ENCODE data around the gene SLC6A7.

The SLC6A7 gene

DNA sequence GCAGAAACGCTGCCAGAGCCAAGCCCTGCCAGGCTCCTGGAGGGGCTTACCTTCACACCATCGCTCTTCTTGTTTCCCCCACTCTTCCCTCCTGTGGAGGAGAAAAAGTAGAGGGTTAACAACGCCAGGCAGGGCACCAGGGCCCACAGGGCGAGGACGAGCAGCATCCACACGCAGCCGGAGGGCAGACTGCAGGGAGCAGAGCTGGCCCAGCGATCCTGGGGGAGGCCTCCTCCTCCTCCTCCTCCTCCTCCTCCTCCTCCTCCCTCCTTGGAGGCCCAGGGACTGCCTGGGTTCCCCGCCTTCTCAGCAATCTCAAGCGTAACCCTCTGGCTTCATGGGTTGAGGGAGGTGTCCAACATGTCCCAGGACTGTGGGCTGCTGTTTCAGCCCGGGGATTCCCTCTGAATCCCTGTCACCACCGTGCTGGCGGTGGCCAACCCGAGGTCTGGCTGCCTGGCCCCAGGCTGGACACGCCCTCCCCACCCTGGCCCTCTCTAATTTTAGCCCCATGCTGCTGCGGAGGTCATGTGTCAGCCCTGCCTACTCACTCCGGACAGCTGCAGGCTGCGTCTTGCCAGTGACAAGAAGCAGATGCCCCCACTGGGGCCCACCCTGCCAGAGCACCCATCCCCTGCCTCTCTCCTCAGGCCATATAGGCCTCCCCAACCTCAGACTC, 55.4 kb downstream of the SLC6A7 start:
- TF ChIP-seq CTCF (conservative IDR thresholded peaks at IDR 0.05; ENCODE audit: low read length) (no peak), EZH2phosphoT487 (IDR thresholded peaks at IDR 0.05; ENCODE audit: borderline replicate concordance) (no peak)
- Histone ChIP-seq H3K4me2 (ENCODE audit: low read depth, low read length, poor library complexity, severe bottlenecking) (no peak overlapping the region), H2AFZ (ENCODE audit: low read length) (no peak overlapping the region)

DNA sequence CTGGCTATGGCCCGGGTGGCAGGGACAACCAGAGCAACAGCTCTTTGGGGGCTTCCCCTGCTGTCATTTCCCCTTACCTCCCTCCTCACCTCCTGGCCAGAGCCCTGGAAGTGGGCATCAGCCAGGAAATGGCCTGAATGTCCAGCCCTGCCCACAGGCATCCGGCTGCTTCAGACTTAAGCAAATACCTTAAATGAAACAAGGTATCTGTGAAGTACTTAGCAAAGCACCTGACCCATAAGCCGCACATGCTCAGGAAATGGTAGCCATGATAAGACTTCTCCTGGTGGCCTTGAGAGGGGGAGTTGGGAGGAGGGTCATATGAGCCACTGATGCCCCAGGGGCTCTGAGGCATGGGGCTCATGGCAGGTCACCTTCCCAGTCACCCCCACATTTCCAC, 55.9 kb downstream of the SLC6A7 start:
- no peaks in the 10 kb centered on the region for H3K79me2 ChIP-seq (ENCODE audit: insufficient read depth, low read length)
- H2AFZ ChIP-seq (ENCODE audit: low read length): no peak overlapping the region
- no peaks in the 10 kb centered on the region for H3K4me1 ChIP-seq (ENCODE audit: insufficient read depth, low read length, poor library complexity, severe bottlenecking)
- H3K4me2 ChIP-seq (ENCODE audit: low read depth, low read length, poor library complexity, severe bottlenecking): no peak overlapping the region
- no peaks in the 10 kb centered on the region for H4K20me1 ChIP-seq (ENCODE audit: insufficient read depth, low read length, poor library complexity, severe bottlenecking)
- no peaks in the 10 kb centered on the region for H3F3A ChIP-seq (ENCODE audit: low read depth)
- H3K36me3 ChIP-seq (ENCODE audit: insufficient read depth, low read length): no peaks in the 10 kb centered on the region
- no peaks in the 10 kb centered on the region for H3K9me3 ChIP-seq (ENCODE audit: insufficient read depth, low read depth, low read length)
- TF ChIP-seq EZH2phosphoT487 (IDR thresholded peaks at IDR 0.05; ENCODE audit: borderline replicate concordance) (no peak), CTCF (conservative IDR thresholded peaks at IDR 0.05; ENCODE audit: low read length) (no peak)
- no peak overlapping the region for H3K4me3 ChIP-seq (ENCODE audit: low read length, poor library complexity, severe bottlenecking)
- no peak overlapping the region for H3K9ac ChIP-seq (ENCODE audit: low read depth, low read length, poor library complexity, severe bottlenecking)
- no peaks in the 10 kb centered on the region for H3K27me3 ChIP-seq (ENCODE audit: insufficient read depth, low read length, poor library complexity, severe bottlenecking)
- H3K9me2 ChIP-seq (replicated peaks; ENCODE audit: low read depth, low read length): no peaks in the 10 kb centered on the region

More for the DNA sequence above, 55.4 kb downstream of the SLC6A7 start:
- no peaks in the 10 kb centered on the region for H3K36me3 ChIP-seq (ENCODE audit: insufficient read depth, low read length)
- no peaks in the 10 kb centered on the region for H3K79me2 ChIP-seq (ENCODE audit: insufficient read depth, low read length)
- H3F3A ChIP-seq (ENCODE audit: low read depth): no peaks in the 10 kb centered on the region
- no peak overlapping the region for H3K4me3 ChIP-seq (ENCODE audit: low read length, poor library complexity, severe bottlenecking)
- no peaks in the 10 kb centered on the region for H3K27me3 ChIP-seq (ENCODE audit: insufficient read depth, low read length, poor library complexity, severe bottlenecking)
- no peaks in the 10 kb centered on the region for H3K9me3 ChIP-seq (ENCODE audit: insufficient read depth, low read depth, low read length)
- no peaks in the 10 kb centered on the region for H3K4me1 ChIP-seq (ENCODE audit: insufficient read depth, low read length, poor library complexity, severe bottlenecking)
- no peak overlapping the region for H3K9ac ChIP-seq (ENCODE audit: low read depth, low read length, poor library complexity, severe bottlenecking)
- H4K20me1 ChIP-seq (ENCODE audit: insufficient read depth, low read length, poor library complexity, severe bottlenecking): no peaks in the 10 kb centered on the region
- H3K9me2 ChIP-seq (replicated peaks; ENCODE audit: low read depth, low read length): no peaks in the 10 kb centered on the region

DNA sequence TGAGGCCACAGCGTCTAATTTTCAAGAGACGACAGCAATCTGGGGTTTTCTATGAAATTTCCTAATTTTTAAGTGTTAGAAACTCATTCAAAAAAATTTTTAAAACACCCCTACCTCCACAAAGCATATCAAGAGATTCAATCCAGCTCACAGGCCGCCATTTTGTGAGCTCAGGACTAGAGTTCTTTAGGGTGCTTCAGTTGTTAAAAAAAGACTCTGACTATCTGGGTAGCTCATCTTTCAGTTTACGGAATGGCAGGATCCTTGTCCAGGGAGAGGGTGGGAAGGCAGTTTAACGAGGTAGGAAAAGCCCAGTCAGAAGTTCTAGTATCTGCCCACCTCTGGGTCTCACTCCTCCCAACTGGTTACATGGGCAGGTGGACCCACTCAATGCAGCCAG, 56.6 kb downstream of the SLC6A7 start:
- Histone ChIP-seq H3K4me2 (ENCODE audit: low read depth, low read length, poor library complexity, severe bottlenecking) (no peak overlapping the region), H3K9ac (ENCODE audit: low read depth, low read length, poor library complexity, severe bottlenecking) (no peak overlapping the region), H3K4me3 (ENCODE audit: low read length, poor library complexity, severe bottlenecking) (no peak overlapping the region), H3K9me3 (ENCODE audit: insufficient read depth, low read depth, low read length) (no peaks in the 10 kb centered on the region), H3K4me1 (ENCODE audit: insufficient read depth, low read length, poor library complexity, severe bottlenecking) (no peaks in the 10 kb centered on the region), H4K20me1 (ENCODE audit: insufficient read depth, low read length, poor library complexity, severe bottlenecking) (no peaks in the 10 kb centered on the region), H3K79me2 (ENCODE audit: insufficient read depth, low read length) (no peaks in the 10 kb centered on the region), H3K27me3 (ENCODE audit: insufficient read depth, low read length, poor library complexity, severe bottlenecking) (no peaks in the 10 kb centered on the region), H3K36me3 (ENCODE audit: insufficient read depth, low read length) (no peaks in the 10 kb centered on the region), H2AFZ (ENCODE audit: low read length) (no peak overlapping the region), H3F3A (ENCODE audit: low read depth) (no peaks in the 10 kb centered on the region), H3K9me2 (replicated peaks; ENCODE audit: low read depth, low read length) (no peaks in the 10 kb centered on the region)
- TF ChIP-seq CTCF (conservative IDR thresholded peaks at IDR 0.05; ENCODE audit: low read length) (no peak), EZH2phosphoT487 (IDR thresholded peaks at IDR 0.05; ENCODE audit: borderline replicate concordance) (no peak)

Measured in Loucy (cell line).